NK-92 (cell line): ENCODE results near the gene TNRC6B.
"Not testable (repeated sequence)": the region's sequence is repeated elsewhere in the genome, so short reads cannot be mapped to it uniquely, and the experiment has no call there.

Experiments used
- DNase-seq: peaks from one replicate; lab custom pipeline; 2025; ENCODE audit not compliant: unreplicated experiment; lab: John Stamatoyannopoulos, UW

The TNRC6B gene

GRCh38 chr22:40212121-40212520 lies 34.4 kb downstream of the TNRC6B start:
- no peak for DNase-seq

GRCh38 chr22:40213478-40213877 lies 35.8 kb downstream of the TNRC6B start:
- DNase-seq: no peak

- no peak for DNase-seq
These were observed 37.5 kb downstream of the TNRC6B start for GRCh38 chr22:40215266-40215665.

GRCh38 chr22:40216041-40216756 lies 38.5 kb downstream of the TNRC6B start:
- DNase-seq: no peak

DNA sequence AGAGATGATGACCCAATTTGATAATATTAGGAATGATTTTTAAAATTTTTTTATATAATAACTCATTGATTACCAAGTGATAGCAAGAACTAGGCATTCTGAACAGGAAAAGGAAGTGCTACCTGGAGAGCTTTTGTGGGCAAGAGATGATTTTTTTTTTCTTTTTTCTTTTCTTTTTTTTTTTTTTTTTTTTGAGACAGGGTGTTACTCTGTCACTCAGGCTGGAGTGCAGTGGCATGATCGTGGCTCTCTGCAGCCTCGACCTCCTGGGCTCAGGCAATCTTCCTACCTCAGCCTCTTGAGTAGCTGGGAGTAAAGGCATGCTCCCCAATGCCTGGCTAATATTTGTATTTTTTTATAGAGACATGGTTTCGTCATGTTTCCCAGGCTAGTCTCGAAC lies 40.4 kb downstream of the TNRC6B start:
- DNase-seq: no peak

DNA sequence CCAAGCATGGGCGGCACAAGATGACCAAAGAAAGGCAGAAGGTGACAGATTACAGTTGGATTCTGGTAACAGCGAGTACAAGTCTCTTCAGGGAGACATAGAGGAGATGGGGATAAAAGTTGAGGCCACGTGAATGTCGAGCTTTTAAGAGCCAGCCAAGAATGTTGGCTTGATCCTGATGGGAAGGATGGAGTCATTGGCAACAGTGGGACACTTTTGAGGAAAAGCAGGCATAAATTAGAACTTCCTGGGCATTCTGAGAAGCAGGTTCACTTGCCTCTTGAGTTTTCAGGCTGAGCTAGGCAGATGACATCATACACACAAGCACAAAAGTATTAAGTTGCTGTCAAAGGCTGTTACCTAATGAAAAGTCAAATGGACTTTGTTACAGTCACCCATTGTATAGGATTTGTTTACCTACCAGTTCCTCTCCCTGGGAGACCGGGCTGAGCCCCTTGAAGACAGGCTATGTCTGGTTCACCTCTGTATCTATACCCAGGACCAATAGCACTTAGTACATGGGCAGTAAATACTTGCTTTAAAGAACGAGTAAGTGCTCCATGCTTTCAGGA lies 41.1 kb downstream of the TNRC6B start:
- no peak for DNase-seq

- no peak for DNase-seq
These were observed 42.8 kb downstream of the TNRC6B start for GRCh38 chr22:40220316-40221054.

GRCh38 chr22:40221055-40221414 lies 43.3 kb downstream of the TNRC6B start:
- no peak for DNase-seq

DNA sequence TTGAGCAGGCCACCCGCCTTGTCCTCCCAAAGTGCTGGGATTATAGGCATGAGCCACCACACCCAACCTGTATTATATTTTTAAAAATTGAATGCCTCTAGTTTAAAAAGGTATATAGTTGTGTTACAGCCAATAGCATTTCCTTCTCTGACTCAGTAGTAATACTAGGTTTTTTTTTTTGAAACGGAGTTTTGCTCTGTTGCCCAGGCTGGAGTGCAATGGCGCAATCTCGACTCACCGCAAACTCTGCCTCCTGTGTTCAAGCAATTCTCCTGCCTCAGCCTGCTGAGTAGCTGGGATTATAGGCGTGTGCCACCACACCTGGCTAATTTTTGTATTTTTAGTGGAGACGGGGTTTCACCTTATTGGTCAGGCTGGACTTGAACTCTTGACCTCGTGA lies 45.3 kb downstream of the TNRC6B start:
- not testable (repeated sequence) for DNase-seq

- no peak for DNase-seq
These were observed 47.0 kb downstream of the TNRC6B start for GRCh38 chr22:40224702-40225101.

- DNase-seq: no peak
These were observed 48.9 kb downstream of the TNRC6B start for GRCh38 chr22:40226620-40227019.

DNA sequence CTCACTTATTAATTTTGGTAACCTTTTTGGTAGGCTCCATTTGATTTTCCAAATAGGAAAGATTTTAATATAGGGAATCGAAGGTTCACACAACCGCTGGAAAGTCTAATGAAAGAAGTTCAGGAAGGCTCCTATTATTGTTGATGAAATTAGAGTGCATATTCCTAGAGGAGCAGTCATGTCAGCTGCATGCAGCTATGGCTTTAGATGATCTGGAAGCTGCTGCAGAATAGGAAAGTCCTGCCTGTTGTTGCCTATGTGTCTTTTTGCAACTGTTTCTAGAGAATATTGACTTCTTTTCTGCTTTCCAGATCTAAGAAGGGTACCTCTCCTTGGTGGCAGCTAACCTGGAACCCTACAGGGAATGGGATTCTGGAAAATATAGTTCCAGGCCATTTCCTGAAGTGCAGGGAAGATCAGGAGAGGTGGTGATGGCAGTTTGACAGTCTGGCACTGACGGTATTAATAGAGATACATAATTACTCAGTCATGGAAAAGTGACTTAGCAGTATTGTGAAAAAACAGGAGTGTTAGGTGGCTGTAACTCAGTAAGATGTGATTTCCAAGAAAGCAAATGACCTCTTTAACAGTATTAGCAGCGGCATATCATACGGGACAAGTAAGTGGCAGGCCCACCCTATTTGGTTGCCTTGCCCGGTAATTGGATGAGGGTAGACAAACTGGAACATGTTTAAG lies 54.0 kb downstream of the TNRC6B start:
- no peak for DNase-seq

DNA sequence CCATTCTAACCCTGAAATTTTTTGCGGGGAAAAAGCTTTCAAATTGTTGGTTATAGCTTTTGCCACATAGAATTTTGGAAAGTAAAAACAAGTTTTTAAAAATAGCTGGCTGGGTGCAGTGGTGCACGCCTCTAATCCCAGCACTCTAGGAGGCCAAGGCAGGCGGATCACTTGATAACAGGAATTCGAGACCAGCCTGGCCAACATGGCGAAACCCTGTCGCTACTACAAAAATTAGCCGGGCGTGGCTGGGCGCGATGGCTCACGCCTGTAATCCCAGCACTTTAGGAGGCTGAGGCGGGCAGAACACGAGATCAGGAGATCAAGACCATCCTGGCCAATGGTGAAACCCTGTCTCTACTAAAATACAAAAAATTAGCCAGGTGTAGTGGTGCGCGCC lies 54.9 kb downstream of the TNRC6B start:
- no peak for DNase-seq

GRCh38 chr22:40233886-40234285 lies 56.2 kb downstream of the TNRC6B start:
- no peak for DNase-seq

GRCh38 chr22:40234658-40235057 lies 56.9 kb downstream of the TNRC6B start:
- DNase-seq: no peak

GRCh38 chr22:40235308-40235707 lies 57.6 kb downstream of the TNRC6B start:
- DNase-seq: no peak

- DNase-seq: no peak
These were observed 58.5 kb downstream of the TNRC6B start for GRCh38 chr22:40236131-40236665.

GRCh38 chr22:40237241-40237640 lies 59.5 kb downstream of the TNRC6B start:
- no peak for DNase-seq

- no peak for DNase-seq
These were observed 60.2 kb downstream of the TNRC6B start for GRCh38 chr22:40237788-40238424.

DNA sequence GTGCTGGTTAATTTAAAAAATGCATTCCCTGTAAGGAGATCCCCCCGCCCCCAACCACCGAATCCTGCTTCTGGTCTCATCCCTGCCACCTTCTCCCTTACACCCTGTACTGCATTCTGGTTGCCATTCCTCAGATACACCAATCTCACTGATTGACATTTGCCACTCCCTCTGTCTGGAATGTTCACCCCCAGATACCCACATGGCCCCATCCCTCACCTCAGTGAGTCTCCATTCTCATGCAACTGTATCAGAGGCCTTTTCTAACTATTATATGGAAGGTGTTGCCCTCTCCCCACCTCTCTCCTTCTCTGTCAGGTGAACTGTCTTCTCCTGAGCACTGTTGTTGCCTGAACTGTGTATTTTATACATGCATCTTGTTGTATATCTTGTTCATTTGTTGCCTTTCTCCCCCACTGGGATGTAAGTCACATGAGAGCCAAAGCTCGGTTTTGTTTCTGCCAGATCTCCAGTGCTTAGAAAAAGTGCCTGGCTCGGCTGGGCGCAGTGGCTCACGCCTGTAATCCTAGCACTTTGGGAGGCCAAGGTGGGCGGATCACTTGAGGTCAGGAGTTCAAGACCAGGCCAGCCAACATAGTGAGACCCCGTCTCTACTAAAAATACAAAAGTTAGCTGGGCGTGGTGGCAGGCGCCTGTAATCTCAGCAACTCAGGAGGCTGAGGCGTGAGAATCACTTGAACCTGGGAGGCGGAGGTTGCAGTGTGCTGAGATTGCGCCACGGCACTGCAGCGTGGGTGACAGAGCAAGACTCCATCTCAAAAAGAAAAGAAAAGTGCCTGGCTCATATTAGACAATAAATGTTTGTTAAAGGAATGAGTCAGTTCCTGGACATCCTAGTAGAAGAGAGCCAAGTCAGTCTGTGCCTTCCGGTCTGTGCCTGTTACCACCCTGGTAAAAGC lies 61.0 kb downstream of the TNRC6B start:
- no peak for DNase-seq
